ES-I3 (cell line): ENCODE results near the gene DDI1.

Source experiments
- H3K36me3 ChIP-seq: 2 replicates; pipeline ENCODE4 v1.6.1; 2013; ENCODE audit warnings: mild to moderate bottlenecking, low read length, control low read depth, moderate library complexity; ENCODE audit not compliant: insufficient read depth
- H3K4me1 ChIP-seq: 2 replicates; pipeline ENCODE4 v1.6.1; 2013; ENCODE audit warnings: mild to moderate bottlenecking, control low read depth, low read length; ENCODE audit not compliant: insufficient read depth
- H3K9ac ChIP-seq: 2 replicates; pipeline ENCODE4 v1.6.1; 2013; ENCODE audit warnings: low read depth, mild to moderate bottlenecking, low read length, moderate library complexity
- H3K9me3 ChIP-seq: 2 replicates; pipeline ENCODE4 v1.6.1; 2013; ENCODE audit warnings: mild to moderate bottlenecking, low read length, moderate library complexity; ENCODE audit not compliant: control insufficient read depth, insufficient read depth

Gene DDI1

GRCh38 chr11:104053743-104054478, 17.5 kb downstream of the DDI1 start:
- Histone ChIP-seq H3K36me3 (no peaks in the 10 kb centered on the region; the same call in 1 of the 2 replicates), H3K4me1 (peaks cover 4% of the 10 kb centered on the region; the same call in 1 of the 2 replicates), H3K9ac (no peak overlapping the region), H3K9me3 (no peaks in the 10 kb centered on the region)

DNA sequence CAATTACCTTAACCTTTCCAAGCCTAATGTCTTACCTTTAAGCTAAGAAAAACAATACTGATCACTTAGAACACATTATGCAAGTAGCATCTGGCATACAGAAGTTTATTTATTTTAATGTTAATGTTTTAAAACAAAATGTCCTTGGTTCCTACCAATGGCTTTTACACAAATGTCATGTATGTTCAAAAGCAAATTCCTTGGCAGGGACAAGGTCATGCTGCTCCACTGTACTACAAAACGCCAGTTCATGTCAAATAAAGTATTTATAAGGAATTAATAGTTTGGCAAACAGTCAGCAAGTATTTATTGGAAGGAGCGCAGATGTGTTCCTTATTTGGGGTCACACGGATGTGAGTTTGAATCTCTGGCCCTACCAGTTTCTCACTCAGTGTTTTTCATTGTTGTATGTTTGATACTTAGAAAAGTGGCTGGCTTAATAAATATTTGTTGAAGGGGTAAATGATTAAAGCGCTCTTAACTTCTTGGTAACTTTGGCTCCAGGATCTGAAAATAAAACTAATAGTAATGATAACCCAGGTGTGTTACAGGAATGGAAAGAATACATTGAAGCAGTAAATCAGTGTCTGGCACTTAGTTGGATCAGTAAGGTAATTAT, 18.6 kb downstream of the DDI1 start:
- peaks cover 4% of the 10 kb centered on the region; the same call in 1 of the 2 replicates for H3K4me1 ChIP-seq
- no peaks in the 10 kb centered on the region for H3K9me3 ChIP-seq
- H3K9ac ChIP-seq, result no peak overlapping the region
- H3K36me3 ChIP-seq, result no peaks in the 10 kb centered on the region; the same call in 1 of the 2 replicates

DNA sequence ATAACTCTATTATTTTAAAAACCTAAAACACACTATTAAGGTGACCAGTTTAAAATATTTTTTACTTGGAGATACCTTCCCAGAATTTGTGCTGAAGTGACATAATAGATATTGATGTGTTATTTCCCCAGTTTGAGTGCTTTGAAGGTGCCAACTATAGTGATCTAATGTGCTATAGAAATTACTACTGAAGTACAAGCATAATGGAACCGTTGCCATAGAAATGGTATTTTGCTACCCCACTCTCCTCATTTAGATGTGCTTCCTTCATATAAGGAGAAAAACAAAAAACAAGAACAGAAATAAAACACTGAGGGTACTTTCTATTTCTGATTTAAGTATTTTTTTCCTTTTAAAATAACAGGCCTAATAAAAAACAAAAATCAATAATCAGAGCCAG, 19.2 kb downstream of the DDI1 start:
- H3K4me1 ChIP-seq, result peaks cover 4% of the 10 kb centered on the region; the same call in 1 of the 2 replicates
- H3K9ac ChIP-seq, result no peak overlapping the region
- H3K36me3 ChIP-seq, result no peaks in the 10 kb centered on the region; the same call in 1 of the 2 replicates
- H3K9me3 ChIP-seq, result no peaks in the 10 kb centered on the region

GRCh38 chr11:104057908-104058307, 21.5 kb downstream of the DDI1 start:
- H3K4me1 ChIP-seq, result no peaks in the 10 kb centered on the region
- H3K9me3 ChIP-seq, result no peaks in the 10 kb centered on the region
- no peak overlapping the region for H3K9ac ChIP-seq
- no peaks in the 10 kb centered on the region; the same call in 1 of the 2 replicates for H3K36me3 ChIP-seq

DNA sequence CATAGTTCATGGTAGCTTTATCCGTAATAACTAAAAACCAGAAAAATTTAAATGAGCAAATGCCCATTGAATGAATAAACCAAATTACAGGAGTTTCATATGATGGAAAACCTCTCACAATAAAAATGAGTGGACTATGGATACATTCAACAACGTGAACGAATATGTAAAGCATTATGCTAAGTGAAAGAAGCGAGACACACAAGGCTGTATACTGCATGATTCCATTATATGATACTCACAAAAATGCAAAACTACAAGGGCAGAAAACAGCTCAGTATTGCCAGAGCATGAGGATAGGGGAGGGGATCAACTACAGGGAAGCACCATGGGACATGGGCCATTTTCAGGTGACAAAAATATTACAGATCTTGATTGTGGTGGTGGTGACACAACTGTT, 22.2 kb downstream of the DDI1 start:
- no peak overlapping the region for H3K9ac ChIP-seq
- no peaks in the 10 kb centered on the region for H3K4me1 ChIP-seq
- no peaks in the 10 kb centered on the region; the same call in 1 of the 2 replicates for H3K36me3 ChIP-seq
- H3K9me3 ChIP-seq, result no peaks in the 10 kb centered on the region

DNA sequence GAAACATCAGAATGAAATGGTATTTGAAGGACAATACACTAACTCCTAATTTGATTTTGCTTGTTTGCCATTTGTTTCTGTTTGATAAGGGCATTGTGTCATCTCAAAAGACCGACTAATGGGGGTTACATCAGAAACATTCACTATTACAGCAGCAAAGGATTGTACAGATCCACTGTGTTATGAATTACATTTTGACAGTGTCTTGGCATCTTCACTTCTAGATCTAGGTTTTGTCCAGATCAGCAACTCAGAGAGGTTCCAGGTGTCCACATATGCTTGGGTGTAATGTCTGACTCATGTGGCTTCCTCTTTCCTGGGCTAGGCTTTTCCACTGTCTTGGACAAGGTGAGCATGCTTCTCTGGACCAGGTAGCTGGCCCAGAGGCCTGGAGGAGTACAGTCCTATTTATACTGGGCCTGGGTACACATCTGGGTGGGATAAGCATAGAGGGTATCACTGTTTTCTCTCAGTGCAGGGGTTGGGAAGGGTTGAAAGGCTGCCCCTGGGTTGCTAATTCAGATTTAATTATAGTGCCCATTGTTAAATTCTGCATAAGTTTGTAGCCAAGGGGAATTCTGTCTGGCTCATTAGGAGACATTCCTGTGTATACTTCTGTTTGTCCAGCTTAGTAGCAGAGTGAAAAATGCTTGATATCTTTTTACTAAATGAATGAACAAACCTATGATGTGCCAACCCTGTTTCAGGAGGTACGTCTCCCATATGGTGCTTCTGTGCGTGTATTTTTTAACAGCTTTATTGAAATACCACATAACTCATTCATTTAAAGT, 23.8 kb downstream of the DDI1 start:
- no peak overlapping the region for H3K9ac ChIP-seq
- H3K9me3 ChIP-seq, result no peaks in the 10 kb centered on the region
- H3K4me1 ChIP-seq, result no peaks in the 10 kb centered on the region
- no peaks in the 10 kb centered on the region for H3K36me3 ChIP-seq

DNA sequence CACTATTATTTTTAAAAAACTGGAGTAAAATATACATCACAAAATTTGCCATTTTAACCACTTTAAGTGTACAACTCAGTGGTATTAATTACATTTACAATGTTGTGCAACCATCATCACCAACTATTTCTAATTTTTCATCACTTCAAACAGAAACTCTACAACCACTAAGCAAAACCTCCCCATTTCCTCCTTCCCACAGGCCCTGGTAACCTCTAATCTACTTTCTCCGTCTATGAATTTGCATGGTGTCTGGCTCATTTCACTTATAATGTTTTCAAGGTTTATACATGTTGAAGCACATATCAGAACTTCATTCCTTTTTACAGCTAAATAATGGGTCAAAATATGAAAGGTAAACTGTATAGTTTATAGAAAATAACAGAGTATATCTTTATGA, 24.4 kb downstream of the DDI1 start:
- H3K9ac ChIP-seq, result no peak overlapping the region
- H3K9me3 ChIP-seq, result no peaks in the 10 kb centered on the region
- no peaks in the 10 kb centered on the region for H3K4me1 ChIP-seq
- no peaks in the 10 kb centered on the region for H3K36me3 ChIP-seq

DNA sequence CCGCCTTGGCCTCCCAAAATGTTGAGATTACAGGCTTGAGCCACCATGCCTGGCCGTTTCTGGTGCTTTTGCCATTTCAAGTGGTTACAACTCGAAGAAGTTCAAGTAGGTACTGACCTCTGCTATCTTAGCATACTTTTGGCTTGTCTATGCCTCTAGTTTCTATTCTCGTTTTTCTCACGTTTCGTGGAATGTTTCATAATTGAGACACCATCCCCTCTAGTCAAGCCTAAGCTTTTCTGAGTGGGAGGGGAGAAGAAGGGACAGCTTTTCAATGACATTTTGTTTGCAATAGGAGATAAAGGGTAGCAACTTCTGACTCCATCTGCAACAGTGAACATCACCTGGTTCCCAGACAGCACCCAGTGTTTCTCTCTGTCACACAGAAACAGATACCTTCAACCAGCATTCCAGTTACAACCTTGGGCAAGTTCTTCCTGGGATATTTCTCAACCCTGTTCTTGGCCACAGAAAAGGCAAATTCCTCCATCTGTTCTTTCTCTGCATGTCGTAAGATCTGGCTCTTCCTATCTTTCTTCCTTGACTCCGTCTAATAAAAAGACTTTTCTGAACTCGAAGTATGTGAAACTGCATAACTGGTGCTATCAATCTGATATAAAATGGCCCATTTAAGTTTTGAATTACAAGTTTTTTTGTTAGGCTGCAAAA, 25.5 kb downstream of the DDI1 start:
- Histone ChIP-seq H3K9me3 (no peaks in the 10 kb centered on the region), H3K36me3 (no peaks in the 10 kb centered on the region), H3K4me1 (no peaks in the 10 kb centered on the region), H3K9ac (no peak overlapping the region)

- Histone ChIP-seq H3K9me3 (no peaks in the 10 kb centered on the region), H3K36me3 (no peaks in the 10 kb centered on the region), H3K4me1 (no peaks in the 10 kb centered on the region), H3K9ac (no peak overlapping the region)
Observed at GRCh38 chr11:104064034-104064630, 27.7 kb downstream of the DDI1 start.

DNA sequence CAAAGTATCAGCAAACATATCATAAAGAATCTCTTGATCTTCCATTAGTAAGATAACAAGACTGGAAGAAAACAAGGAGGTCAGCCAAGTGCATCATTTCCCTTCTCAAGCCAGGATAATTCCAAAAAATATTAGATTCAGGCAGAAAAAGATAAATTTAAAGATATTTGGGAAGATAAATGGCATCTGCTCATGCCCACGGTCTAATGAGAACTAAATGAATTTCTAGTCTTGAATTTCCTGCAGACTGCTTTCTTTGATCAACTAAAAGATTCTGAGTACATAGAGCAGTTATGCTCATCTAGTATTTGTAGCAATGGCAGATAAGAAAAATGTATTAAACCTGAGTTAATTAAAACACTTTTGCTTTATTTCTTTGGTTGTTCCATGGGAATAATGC, 31.1 kb downstream of the DDI1 start:
- Histone ChIP-seq H3K4me1 (no peaks in the 10 kb centered on the region), H3K9ac (no peak overlapping the region), H3K9me3 (no peaks in the 10 kb centered on the region), H3K36me3 (no peaks in the 10 kb centered on the region)

DNA sequence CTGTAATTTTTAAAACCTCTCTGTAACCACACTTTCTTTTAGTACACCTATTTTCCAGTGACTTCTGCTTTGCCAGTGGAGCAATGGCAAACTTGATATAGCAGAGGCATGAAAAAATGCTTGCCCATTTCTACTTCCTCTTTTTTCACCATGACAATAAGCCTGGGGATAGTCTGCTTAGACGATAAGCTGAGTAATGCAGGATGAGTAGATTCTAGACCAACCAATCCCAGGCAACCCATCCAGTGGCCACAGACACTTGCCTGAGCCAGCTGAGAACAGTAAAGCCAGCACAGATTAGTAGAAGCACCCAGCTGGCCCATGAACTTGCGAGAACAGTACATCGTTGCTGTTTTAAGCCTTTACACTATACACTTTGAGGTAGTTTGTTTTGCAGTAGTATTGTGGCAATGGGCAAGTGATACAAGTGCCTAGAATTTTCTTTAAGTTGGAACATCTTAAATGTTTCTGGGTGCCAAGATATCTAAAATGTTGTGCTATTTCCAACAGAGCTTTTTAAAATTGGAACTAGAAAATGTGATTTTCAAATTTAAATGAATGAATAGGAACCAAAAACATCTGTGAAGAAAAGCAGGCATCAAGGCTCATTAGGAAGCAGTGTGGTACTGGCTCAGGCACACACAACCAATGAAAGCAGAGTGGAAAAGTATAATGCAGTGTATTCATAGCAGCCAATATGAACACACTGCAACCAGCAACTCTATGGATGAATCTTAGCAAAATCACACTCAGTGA, 37.7 kb downstream of the DDI1 start:
- Histone ChIP-seq H3K9ac (no peak overlapping the region), H3K9me3 (no peaks in the 10 kb centered on the region), H3K4me1 (peaks cover 9% of the 10 kb centered on the region; the same call in 1 of the 2 replicates), H3K36me3 (no peaks in the 10 kb centered on the region)

- peaks cover 9% of the 10 kb centered on the region; the same call in 1 of the 2 replicates for H3K4me1 ChIP-seq
- H3K9me3 ChIP-seq, result no peaks in the 10 kb centered on the region
- no peak overlapping the region for H3K9ac ChIP-seq
- no peaks in the 10 kb centered on the region for H3K36me3 ChIP-seq
Observed at GRCh38 chr11:104075091-104075490, 38.7 kb downstream of the DDI1 start.

- Histone ChIP-seq H3K36me3 (no peaks in the 10 kb centered on the region), H3K9me3 (no peaks in the 10 kb centered on the region), H3K9ac (no peak overlapping the region), H3K4me1 (peaks cover 9% of the 10 kb centered on the region; the same call in 1 of the 2 replicates)
Observed at GRCh38 chr11:104075706-104076105, 39.3 kb downstream of the DDI1 start.
